H1 (cell line): Measurements from ENCODE around the gene COQ8A. TPM values are rescaled to one million over a fixed set of nuclear protein-coding genes. Genes with fewer than 3 reads are reported as not detected.

Experiments
- CTCF ChIA-PET: fragments of 300-600 bp; sonication (Branson Sonifier 250); formaldehyde crosslinking; loops from one replicate; lab custom pipeline; 2021; ENCODE audit not compliant: partially characterized antibody; lab: Charles Lee
- POLR2A ChIA-PET: fragments of 300-600 bp; sonication (Branson Sonifier 250); formaldehyde crosslinking; loops from one replicate; lab custom pipeline; 2021; ENCODE audit warnings: inconsistent platforms; ENCODE audit not compliant: partially characterized antibody; lab: Charles Lee
- DNase-seq, 2 experiments: peaks; one replicate each; pipeline versions ENCODE4 v3.0.0 to v3.0.0-alpha.2; 2010 to 2022; ENCODE audit warnings: low spot score in 2 of 2, low read depth in 1 of 2, mixed read lengths in 1 of 2
- FAIRE-seq: peaks from 2 replicates; lab custom pipeline; 2011; peaks lifted over from hg19 to GRCh38; lab: Jason Lieb, UNC
- H2AFZ ChIP-seq: 2 replicates; pipeline ENCODE4 v1.8.1; 2012; ENCODE audit warnings: low read length, inconsistent platforms
- H2AK5ac ChIP-seq: 2 replicates; pipeline ENCODE4 v1.6.1; 2013; ENCODE audit warnings: low read depth, low read length
- H2BK120ac ChIP-seq: replicated peaks from 2 replicates; pipeline ENCODE3; 2013; ENCODE audit warnings: low read depth, low read length, inconsistent platforms
- H2BK12ac ChIP-seq: 2 replicates; pipeline ENCODE4 v1.6.1; 2013; ENCODE audit warnings: low read depth, low read length
- H2BK15ac ChIP-seq: 2 replicates; pipeline ENCODE4 v1.6.1; 2013; ENCODE audit warnings: low read length
- H2BK20ac ChIP-seq: 2 replicates; pipeline ENCODE4 v1.6.1; 2013; ENCODE audit warnings: low read length
- H2BK5ac ChIP-seq: 2 replicates; pipeline ENCODE4 v1.6.1; 2013; ENCODE audit warnings: low read depth, low read length
- H3K14ac ChIP-seq: 2 replicates; pipeline ENCODE4 v1.6.1; 2013; ENCODE audit warnings: inconsistent platforms; ENCODE audit not compliant: insufficient read length
- H3K18ac ChIP-seq: 2 replicates; pipeline ENCODE4 v1.6.1; 2013; ENCODE audit warnings: low read length; ENCODE audit errors: extremely low read depth
- H3K23ac ChIP-seq: 2 replicates; pipeline ENCODE4 v1.6.1; 2013; ENCODE audit warnings: inconsistent platforms; ENCODE audit not compliant: insufficient read length
- H3K23me2 ChIP-seq: 2 replicates; pipeline ENCODE4 v1.6.1; 2013; ENCODE audit warnings: low read depth, low read length
- H3K27ac ChIP-seq: 2 replicates; pipeline ENCODE4 v1.6.1; 2011; ENCODE audit warnings: low read depth, low read length, inconsistent platforms
- H3K27me3 ChIP-seq, 4 experiments: replicated peaks in 1 of 4; 1 replicate in 1 of 4; 2 replicates in 3 of 4; pipeline versions ENCODE4 v1.6.1 to v1.8.1; 2011 to 2013; ENCODE audit warnings: low read length in 3 of 4, mild to moderate bottlenecking in 3 of 4, inconsistent platforms in 2 of 4, mixed read lengths in 2 of 4, moderate library complexity in 1 of 4; ENCODE audit not compliant: control insufficient read depth in 3 of 4, insufficient read depth in 3 of 4; ENCODE audit errors: extremely low read depth in 1 of 4
- H3K36me3 ChIP-seq, 4 experiments: 2 replicates each; pipeline versions ENCODE4 v1.6.1 to v1.8.1; 2011 to 2013; ENCODE audit warnings: mild to moderate bottlenecking in 4 of 4, low read length in 3 of 4, moderate library complexity in 2 of 4, control low read depth in 1 of 4, inconsistent platforms in 1 of 4; ENCODE audit not compliant: insufficient read depth in 4 of 4, control insufficient read depth in 2 of 4
- H3K4ac ChIP-seq: replicated peaks from 2 replicates; pipeline ENCODE3; 2013; ENCODE audit warnings: low read length, low read depth, mixed read lengths, inconsistent platforms; ENCODE audit not compliant: insufficient read length
- H3K4me1 ChIP-seq, 4 experiments: replicated peaks in 1 of 4; 1 replicate in 1 of 4; 2 replicates in 3 of 4; pipeline versions ENCODE4 v1.6.1 to v1.8.1; 2011 to 2013; ENCODE audit warnings: low read length in 3 of 4, inconsistent platforms in 2 of 4, mixed read lengths in 1 of 4; ENCODE audit not compliant: insufficient read depth in 4 of 4, control insufficient read depth in 3 of 4
- H3K4me2 ChIP-seq, 2 experiments: 2 replicates each; pipeline versions ENCODE4 v1.6.1 to v1.8.1; 2011 to 2013; ENCODE audit warnings: low read depth in 2 of 2, low read length in 2 of 2, control low read depth in 1 of 2, inconsistent platforms in 1 of 2, mild to moderate bottlenecking in 1 of 2; ENCODE audit not compliant: insufficient read depth in 1 of 2
- H3K4me3 ChIP-seq, 4 experiments: fragments of 200-600, 300-600 bp in 1 of 4; sonication (generic), shearing (Covaris generic), sonication (Bioruptor Twin) in 1 of 4; 2 replicates each; pipeline versions ENCODE4 v1.5.1 to v1.8.1; 2011 to 2016; ENCODE audit warnings: low read length in 4 of 4, low read depth in 3 of 4, control low read depth in 2 of 4, inconsistent platforms in 2 of 4, mild to moderate bottlenecking in 2 of 4, mixed read lengths in 1 of 4, moderate library complexity in 1 of 4; ENCODE audit not compliant: insufficient read depth in 2 of 4; ENCODE audit errors: extremely low read depth in 1 of 4
- H3K56ac ChIP-seq: replicated peaks from 2 replicates; pipeline ENCODE3; 2013; ENCODE audit warnings: low read depth, mild to moderate bottlenecking, mixed read lengths, low read length, inconsistent platforms; ENCODE audit not compliant: insufficient read length
- H3K79me1 ChIP-seq: 2 replicates; pipeline ENCODE4 v1.6.1; 2013; ENCODE audit warnings: low read depth, low read length, control low read depth
- H3K79me2 ChIP-seq, 2 experiments: 2 replicates each; pipeline versions ENCODE4 v1.6.1 to v1.8.1; 2012 to 2013; ENCODE audit warnings: low read length in 2 of 2, mild to moderate bottlenecking in 2 of 2, inconsistent platforms in 1 of 2; ENCODE audit not compliant: insufficient read depth in 2 of 2, control insufficient read depth in 1 of 2
- H3K9ac ChIP-seq, 4 experiments: replicated peaks in 1 of 4; 1 replicate in 1 of 4; 2 replicates in 3 of 4; pipeline versions ENCODE4 v1.6.1 to v1.8.1; 2011 to 2013; ENCODE audit warnings: low read depth in 3 of 4, low read length in 3 of 4, control low read depth in 2 of 4, mild to moderate bottlenecking in 2 of 4, moderate library complexity in 2 of 4, inconsistent platforms in 1 of 4; ENCODE audit errors: extremely low read depth in 1 of 4
- H3K9me3 ChIP-seq, 2 experiments: 2 replicates each; pipeline versions ENCODE4 v1.6.1 to v1.8.1; 2012 to 2013; ENCODE audit warnings: mild to moderate bottlenecking in 2 of 2, moderate library complexity in 2 of 2, control low read depth in 1 of 2, inconsistent platforms in 1 of 2, low read depth in 1 of 2, low read length in 1 of 2, mixed read lengths in 1 of 2; ENCODE audit not compliant: insufficient read depth in 2 of 2
- H4K20me1 ChIP-seq, 2 experiments: replicated peaks in 1 of 2; 2 replicates each; pipeline versions ENCODE3 to v1.8.1; 2011 to 2013; ENCODE audit warnings: inconsistent platforms in 2 of 2, low read length in 2 of 2, mild to moderate bottlenecking in 1 of 2; ENCODE audit not compliant: insufficient read depth in 2 of 2, control insufficient read depth in 1 of 2
- H4K5ac ChIP-seq: 2 replicates; pipeline ENCODE4 v1.6.1; 2013; ENCODE audit warnings: low read length, low read depth, mixed read lengths, inconsistent platforms; ENCODE audit not compliant: insufficient read length
- H4K8ac ChIP-seq: 2 replicates; pipeline ENCODE4 v1.8.0; 2013; ENCODE audit warnings: mild to moderate bottlenecking, moderate library complexity, low read length, inconsistent platforms; ENCODE audit not compliant: insufficient read depth; ENCODE audit errors: extremely low read depth
- H4K91ac ChIP-seq: replicated peaks from 2 replicates; pipeline ENCODE3; 2013; ENCODE audit warnings: low read length, mixed read lengths, inconsistent platforms; ENCODE audit not compliant: insufficient read length
- WGBS, 2 experiments: shearing (Covaris generic) in 1 of 2; methylation state at CpG; one replicate each; pipeline versions ENCODE4 v1.1.6 to v1.1.7; 2013 to 2015; ENCODE audit warnings: low lambda C conversion rate in 2 of 2, mixed read lengths in 2 of 2, inconsistent platforms in 1 of 2, low coverage in 1 of 2, missing lambda C conversion rate in 1 of 2; ENCODE audit not compliant: insufficient replicate concordance in 2 of 2, insufficient coverage in 1 of 2, insufficient read length in 1 of 2; ENCODE audit errors: extremely low coverage in 1 of 2, missing lambda C conversion rate in 1 of 2; 5-methylcytosine and 5-hydroxymethylcytosine counted together
- polyA plus RNA-seq, 7 experiments: library from polyadenylated mRNA; depleted of rRNA in 3 of 7; stranded (reverse) in 5 of 7; unstranded in 2 of 7; fragments of >200 nt in 5 of 7; fragments of 200-250 nt in 2 of 7; gene quantifications; 1 replicate in 5 of 7; 2 replicates in 1 of 7; 4 replicates in 1 of 7; pipeline versions ENCODE4 v1.2.1 to v1.2.3, GENCODE V29; 2011 to 2013; ENCODE audit warnings: missing spikeins in 2 of 7, mixed read lengths in 2 of 7
- total RNA-seq: library from RNA; stranded (reverse); fragmentation: NEBNext Ultra II Directional; extraction: Animal tissue kit (Norgen Biotek cat#: 25700); gene quantifications from 2 replicates; pipeline ENCODE4 v1.2.1, GENCODE V29; 2021
- TF ChIP-seq, protein P1 (sequence below): IDR thresholded peaks from 2 replicates; pipeline ENCODE4 v1.6.1; 2011; ENCODE audit warnings: low read length, improper control_type of control experiment

The COQ8A gene
- total and polyA plus RNA-seq, 2 of the 8 experiments (the other 6 are each of a cell fraction or from before 2014, with no cell fraction given): 28.5 to 38.9 TPM

DNA sequence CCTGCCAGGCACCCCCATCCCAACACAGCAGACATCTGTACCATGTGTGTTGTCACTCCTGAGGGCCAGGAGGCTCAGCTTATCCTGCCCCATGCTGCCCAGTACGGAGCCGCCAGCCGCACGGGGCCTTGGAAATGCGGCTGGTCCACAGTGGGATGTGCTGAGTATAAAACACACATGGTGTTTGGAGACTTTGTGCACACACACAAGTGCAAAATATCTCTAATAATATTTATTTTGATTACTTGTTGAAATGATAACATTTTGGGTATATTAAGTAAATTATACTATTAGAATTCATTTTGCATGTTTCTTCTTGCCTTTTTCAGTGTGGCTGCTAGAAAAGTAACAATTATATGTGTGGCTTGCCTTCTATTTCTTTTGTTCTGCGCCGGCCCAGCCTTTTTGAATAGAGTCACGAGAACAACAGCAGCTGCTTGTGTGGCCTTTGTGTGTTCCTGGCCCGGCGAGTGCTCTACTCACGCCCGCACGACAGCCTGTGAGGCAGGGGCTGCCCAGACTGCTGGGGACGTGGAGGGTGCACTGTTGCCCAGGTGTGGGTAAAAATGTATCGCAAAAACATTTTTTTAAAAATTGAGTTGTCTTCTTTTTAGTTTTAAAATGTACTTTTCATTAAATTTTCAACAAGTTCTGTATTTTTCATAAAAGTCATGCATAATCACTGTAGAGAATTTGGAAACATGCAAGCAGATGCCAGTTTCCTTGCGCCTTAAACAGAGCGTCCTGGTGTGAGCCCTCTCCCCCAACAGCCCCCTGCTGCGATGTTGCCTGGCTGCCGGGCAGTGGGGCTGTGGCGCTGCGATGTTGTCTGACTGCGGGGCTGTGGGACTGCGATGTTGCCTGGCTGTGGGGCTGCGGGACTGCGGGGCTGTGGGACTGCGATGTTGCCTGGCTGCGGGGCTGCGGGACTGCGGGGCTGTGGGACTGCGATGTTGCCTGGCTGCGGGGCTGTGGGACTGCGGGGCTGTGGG is 35.5 kb downstream of the COQ8A start:
- CTCF ChIA-PET: interaction anchor here (1.2 kb wide), 1 partner anchor 10 kb away, joined by 3 read pairs; no protein-coding TSS in a partner anchor
- no peak for FAIRE-seq
- no peak overlapping the region for H3K27ac ChIP-seq
- TF ChIP-seq, protein P1, sequence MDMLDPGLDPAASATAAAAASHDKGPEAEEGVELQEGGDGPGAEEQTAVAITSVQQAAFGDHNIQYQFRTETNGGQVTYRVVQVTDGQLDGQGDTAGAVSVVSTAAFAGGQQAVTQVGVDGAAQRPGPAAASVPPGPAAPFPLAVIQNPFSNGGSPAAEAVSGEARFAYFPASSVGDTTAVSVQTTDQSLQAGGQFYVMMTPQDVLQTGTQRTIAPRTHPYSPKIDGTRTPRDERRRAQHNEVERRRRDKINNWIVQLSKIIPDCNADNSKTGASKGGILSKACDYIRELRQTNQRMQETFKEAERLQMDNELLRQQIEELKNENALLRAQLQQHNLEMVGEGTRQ: no peak

More for the DNA sequence above, 35.5 kb downstream of the COQ8A start:
- Histone ChIP-seq H3K9ac (no peak overlapping the region; a peak in 1 of 7 replicates), H4K5ac (no peak overlapping the region), H2AFZ (no peak overlapping the region), H2BK5ac (no peak overlapping the region), H4K20me1 (peaks cover 2% of the 10 kb centered on the region in 2 experiments), H4K91ac (no peak overlapping the region), H3K27me3 (no peaks in the 10 kb centered on the region), H3K79me2 (no peaks in the 10 kb centered on the region), H3K23me2 (peaks cover 11% of the 10 kb centered on the region; the same call in 1 of the 2 replicates), H3K23ac (no peak overlapping the region), H2BK120ac (no peak overlapping the region), H2BK12ac (no peak overlapping the region), H3K4ac (no peak overlapping the region), H3K56ac (no peak overlapping the region), H3K79me1 (no peaks in the 10 kb centered on the region), H3K9me3 (peaks cover 0 to 6% of the 10 kb centered on the region in 2 experiments; a peak in 1 of 4 replicates), H2BK20ac (no peak overlapping the region), H2AK5ac (no peak overlapping the region), H3K14ac (no peak overlapping the region), H3K4me2 (no peak overlapping the region), H4K8ac (no peak overlapping the region; the same call in 1 of the 2 replicates), H2BK15ac (no peak overlapping the region), H3K4me3 (no peak overlapping the region), H3K18ac (no peak overlapping the region), H3K36me3 (no peaks in the 10 kb centered on the region; a peak in 1 of 8 replicates), H3K4me1 (peaks cover 0 to 4% (median 0%) of the 10 kb centered on the region in 4 experiments; a peak in 2 of 7 replicates)
- POLR2A ChIA-PET: interaction anchor here (2.0 kb wide), 1 partner anchor 8 kb away, joined by 7 read pairs; no protein-coding TSS in a partner anchor
- 97% methylated on average over 26 of the region's 32 CpGs; no CpG with 5 or more reads in 1 of the 2 experiments for WGBS, 2 experiments
- DNase-seq: no peak
